AG04450 (cell line): ENCODE measurements around the gene NRL. TPM values are rescaled to one million over a fixed set of nuclear protein-coding genes. Genes with fewer than 3 reads are reported as not detected.

ENCODE experiments used
- CTCF ChIA-PET: fragments of 300-600, 350-600 bp; formaldehyde crosslinking; extraction: SDS; loops from one replicate; lab custom pipeline; 2022; ENCODE audit warnings: antibody characterized with exemption, inconsistent platforms; lab: Charles Lee
- POLR2A ChIA-PET: fragments of 350-600 bp; formaldehyde crosslinking; extraction: SDS; loops from one replicate; lab custom pipeline; 2021; ENCODE audit warnings: antibody characterized with exemption, inconsistent platforms; lab: Yijun Ruan, JAX
- DNase-seq: peaks from one replicate; pipeline ENCODE4 v3.0.0-alpha.2; 2011; ENCODE audit warnings: low read depth, low spot score
- H3K27ac ChIP-seq: one replicate; pipeline ENCODE4 v1.5.1; 2012; ENCODE audit warnings: low read depth, low read length, control low read depth
- H3K27me3 ChIP-seq: one replicate; pipeline ENCODE4 v1.6.0; 2012; ENCODE audit warnings: low read length; ENCODE audit not compliant: control insufficient read depth, insufficient read depth
- H3K4me3 ChIP-seq: 2 replicates; pipeline ENCODE4 v1.5.1; 2011; ENCODE audit warnings: mild to moderate bottlenecking, low read depth, low read length, control low read depth
- H3K9me3 ChIP-seq: 2 replicates; pipeline ENCODE4 v1.5.1; 2012; ENCODE audit warnings: low read length; ENCODE audit not compliant: control insufficient read depth, insufficient read depth
- CTCF ChIP-seq: IDR thresholded peaks from 2 replicates; pipeline ENCODE4 v1.5.1; 2011; ENCODE audit warnings: low read depth, low read length, control low read depth, inconsistent platforms
- polyA plus RNA-seq: library from polyadenylated mRNA; depleted of rRNA; stranded (reverse); fragments of >200 nt; gene quantifications from 2 replicates; pipeline ENCODE4 v1.2.3, GENCODE V29; 2011

The NRL gene
- polyA plus RNA-seq, 1 experiment: 0.41 TPM

DNA sequence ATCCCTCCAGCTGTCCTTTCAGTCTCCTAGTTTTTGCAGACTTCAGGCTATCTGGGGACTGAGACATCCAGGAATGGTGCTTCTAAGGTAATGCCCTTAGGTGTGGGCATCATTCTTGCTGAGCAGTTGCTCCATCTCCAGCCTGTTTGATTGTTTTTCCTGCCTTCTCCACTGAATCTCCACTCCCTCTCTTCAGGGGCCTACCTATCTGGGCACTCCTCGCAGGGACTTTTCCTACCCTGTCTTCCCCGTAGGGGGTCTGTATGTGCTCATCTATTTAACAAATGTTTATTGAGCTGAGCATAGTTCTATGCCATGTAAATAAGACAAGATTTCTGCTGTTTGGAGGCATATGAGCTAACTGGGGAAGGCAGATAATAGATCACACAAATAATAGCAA, 18.2 kb upstream of the NRL start:
- CTCF ChIA-PET: interaction anchor here (0.9 kb wide), 1 partner anchor 28 kb away, joined by 9 read pairs; the partner anchor contains the start of gene IRF9
- TF ChIP-seq CTCF: no peak
- H3K27ac ChIP-seq: no peak overlapping the region
- POLR2A ChIA-PET: interaction anchor here (0.7 kb wide), 1 partner anchor 13 kb away, joined by 4 read pairs; the partner anchor contains the start of gene PSME2
- H3K4me3 ChIP-seq: no peak overlapping the region
- DNase-seq: no peak
- H3K27me3 ChIP-seq: no peaks in the 10 kb centered on the region
- H3K9me3 ChIP-seq: no peaks in the 10 kb centered on the region

DNA sequence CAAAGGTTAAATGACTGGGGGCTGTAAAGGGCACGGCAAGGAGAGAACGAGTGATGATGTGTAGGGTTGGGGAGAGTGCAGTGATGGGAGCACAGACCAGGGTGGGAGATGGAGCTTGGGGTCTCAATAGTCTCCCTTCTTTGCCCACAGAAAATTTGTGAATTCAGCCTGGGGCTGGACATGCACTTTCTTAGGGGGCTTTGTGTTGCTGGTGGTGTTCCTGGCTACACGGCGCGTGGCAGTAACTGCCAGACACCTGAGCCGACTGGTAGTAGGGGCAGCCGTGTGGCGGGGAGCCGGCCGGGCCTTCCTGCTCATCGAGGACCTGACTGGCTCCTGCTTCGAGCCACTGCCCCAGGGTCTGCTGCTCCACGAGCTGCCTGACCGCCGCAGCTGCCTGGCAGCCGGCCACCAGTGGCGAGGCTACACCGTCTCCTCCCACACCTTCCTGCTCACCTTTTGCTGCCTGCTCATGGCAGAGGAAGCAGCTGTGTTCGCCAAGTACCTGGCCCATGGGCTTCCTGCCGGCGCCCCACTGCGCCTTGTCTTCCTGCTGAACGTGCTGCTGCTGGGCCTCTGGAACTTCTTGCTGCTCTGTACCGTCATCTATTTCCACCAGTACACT, 17.4 kb upstream of the NRL start:
- POLR2A ChIA-PET: no interaction called here

DNA sequence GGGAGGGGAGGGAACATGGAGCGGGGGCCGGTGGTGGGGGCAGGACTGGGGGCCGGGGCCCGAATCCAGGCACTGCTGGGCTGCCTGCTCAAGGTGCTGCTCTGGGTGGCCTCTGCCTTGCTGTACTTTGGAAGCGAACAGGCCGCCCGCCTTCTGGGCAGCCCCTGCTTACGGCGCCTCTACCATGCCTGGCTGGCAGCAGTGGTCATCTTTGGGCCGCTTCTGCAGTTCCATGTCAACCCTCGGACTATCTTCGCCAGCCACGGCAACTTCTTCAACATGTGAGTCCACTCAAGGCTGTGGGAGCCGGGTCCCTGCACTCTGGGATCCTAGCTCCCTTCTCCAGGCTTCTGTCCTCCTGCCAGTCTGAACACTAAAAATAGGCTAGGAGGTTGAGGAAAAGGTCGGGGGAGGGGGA, 16.8 kb upstream of the NRL start:
- Histone ChIP-seq H3K4me3 (no peak overlapping the region), H3K27ac (no peak overlapping the region), H3K9me3 (no peaks in the 10 kb centered on the region), H3K27me3 (no peaks in the 10 kb centered on the region)
- CTCF ChIA-PET: no interaction called here
- no peak for DNase-seq
- POLR2A ChIA-PET: no interaction called here
- TF ChIP-seq CTCF: no peak

More for the DNA sequence above, 17.4 kb upstream of the NRL start:
- Histone ChIP-seq H3K9me3 (no peaks in the 10 kb centered on the region), H3K4me3 (no peak overlapping the region), H3K27me3 (no peaks in the 10 kb centered on the region), H3K27ac (no peak overlapping the region)
- CTCF ChIA-PET: no interaction called here
- no peak for TF ChIP-seq CTCF
- no peak for DNase-seq

DNA sequence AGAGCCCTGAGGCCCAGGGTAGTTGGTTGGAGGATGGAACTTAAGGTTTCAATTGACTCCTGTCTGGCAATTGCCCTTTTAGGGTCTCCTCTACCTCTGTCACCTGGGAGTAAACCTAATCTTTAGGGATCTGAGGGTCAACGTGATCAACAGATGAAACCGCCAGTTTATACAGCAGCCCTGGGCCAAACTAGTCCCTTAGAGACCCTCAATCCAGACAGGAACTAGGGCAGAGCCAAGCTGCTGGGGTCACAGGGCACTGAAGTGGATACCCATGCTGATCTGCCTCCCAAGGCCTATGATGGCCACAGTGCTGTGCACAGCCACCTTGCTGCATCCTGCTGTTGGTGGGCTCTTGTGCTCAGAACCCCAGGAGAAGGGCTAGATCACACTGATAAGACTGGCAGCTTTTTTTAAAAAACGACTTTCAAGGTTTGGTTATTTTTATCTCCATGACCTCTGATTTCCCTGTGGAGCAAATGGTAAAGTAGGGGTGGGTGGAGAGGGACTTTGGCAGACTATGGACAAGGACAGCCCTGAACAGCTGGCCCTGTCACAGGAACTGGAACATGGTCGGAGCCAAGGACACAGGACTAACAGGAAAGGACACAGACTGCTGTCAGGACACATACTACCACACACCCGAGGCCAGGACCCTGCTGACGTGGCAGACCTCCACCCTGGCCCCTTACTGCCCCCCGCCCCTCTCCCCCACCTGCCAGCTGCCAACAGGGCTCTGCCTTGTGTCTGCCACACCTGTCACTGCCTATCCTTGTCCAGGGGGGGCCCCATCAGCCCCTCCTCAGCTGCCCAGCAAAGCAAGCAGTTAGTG, 16.2 kb upstream of the NRL start:
- H3K4me3 ChIP-seq: no peak overlapping the region
- POLR2A ChIA-PET: no interaction called here
- TF ChIP-seq CTCF: no peak
- no peak for DNase-seq
- H3K27ac ChIP-seq: no peak overlapping the region
- H3K27me3 ChIP-seq: no peaks in the 10 kb centered on the region
- CTCF ChIA-PET: no interaction called here
- no peaks in the 10 kb centered on the region for H3K9me3 ChIP-seq

- no peaks in the 10 kb centered on the region for H3K27me3 ChIP-seq
- TF ChIP-seq CTCF: no peak
- H3K27ac ChIP-seq: no peak within 1 kb of the TSS
- CTCF ChIA-PET: no interaction called here
- no peak within 1 kb of the TSS for H3K4me3 ChIP-seq
- no peaks in the 10 kb centered on the region for H3K9me3 ChIP-seq
- DNase-seq: no peak
- POLR2A ChIA-PET: no interaction called here
These were observed 15.6 kb upstream of the NRL start, which contains the start of gene FITM1 for GRCh38 chr14:24130380-24130716. TSS of gene FITM1 (plus strand) at chr14:24130659. CDS start at chr14:24131564, 905 bp downstream.
